HepG2 (cell line): ENCODE measurements around the gene CNNM4. TPM values are rescaled to one million over a fixed set of nuclear protein-coding genes. Genes with fewer than 3 reads are reported as not detected.
A peak's percentile ranks its signal among the peaks of the same experiment; 100 is the strongest.

Source experiments
- ATAC-seq: fragments of 200-7000 bp; cut with Tn5 transposase; 3 replicates; pipeline ENCODE4 v1.9.1; 2020; ENCODE audit warnings: mild to moderate bottlenecking, moderate library complexity
- Bru-seq: library from RNA; stranded (reverse); fragments of 400-500 nt; gene quantifications from one replicate; lab custom pipeline; 2021; lab: Mats Ljungman, UMichigan
- BruChase-seq, 2 experiments: library from RNA; stranded (reverse); fragments of 400-500 nt; gene quantifications; one replicate each; lab custom pipeline; 2021; lab: Mats Ljungman, UMichigan
- BruUV-seq: library from RNA; stranded (reverse); fragments of 400-500 nt; replicated peaks from 2 replicates; lab custom pipeline; 2021; lab: Mats Ljungman, UMichigan
- CTCF ChIA-PET: fragments of 300-600 bp; formaldehyde crosslinking; extraction: SDS; loops from one replicate; lab custom pipeline; 2021; ENCODE audit warnings: low total read pairs, inconsistent platforms, low intra/inter-chr PET ratio; lab: Yijun Ruan, JAX
- POLR2A ChIA-PET: fragments of 350-600 bp; sonication (Branson Sonifier 250); formaldehyde crosslinking; loops from one replicate; lab custom pipeline; 2020; ENCODE audit warnings: antibody characterized with exemption, inconsistent platforms; lab: Yijun Ruan, JAX
- DNase-seq: peaks from one replicate; pipeline ENCODE4 v3.0.0-alpha.2; 2015; ENCODE audit warnings: low spot score
- FAIRE-seq: peaks from 3 replicates; lab custom pipeline; 2011; peaks lifted over from hg19 to GRCh38; lab: Jason Lieb, UNC
- H2AFZ ChIP-seq: one replicate; pipeline ENCODE4 v1.6.1; 2011; ENCODE audit warnings: low read length, inconsistent platforms
- H3K27ac ChIP-seq: fragments of 300-600 bp; 3 replicates; pipeline ENCODE4 v1.8.0; 2011; ENCODE audit warnings: mixed run types, mild to moderate bottlenecking, mixed read lengths, low read length, inconsistent platforms; ENCODE audit not compliant: insufficient read depth; ENCODE audit errors: extremely low read length
- H3K27me3 ChIP-seq, 2 experiments: fragments of 200-600 bp in 1 of 2; 2 replicates in 1 of 2; 3 replicates in 1 of 2; pipeline versions ENCODE4 v1.6.0 to v1.8.0; 2011; ENCODE audit warnings: low read length in 2 of 2, mild to moderate bottlenecking in 2 of 2, moderate library complexity in 2 of 2, inconsistent platforms in 1 of 2; ENCODE audit not compliant: insufficient read depth in 2 of 2, control insufficient read depth in 1 of 2
- H3K36me3 ChIP-seq, 2 experiments: fragments of 200-600 bp in 1 of 2; replicated peaks in 1 of 2; 2 replicates in 1 of 2; 3 replicates in 1 of 2; pipeline versions ENCODE4 v1.5.1 to v1.8.0; 2011; ENCODE audit warnings: low read length in 2 of 2, inconsistent platforms in 1 of 2; ENCODE audit not compliant: insufficient read depth in 2 of 2, control insufficient read depth in 1 of 2
- H3K4me1 ChIP-seq: 2 replicates; pipeline ENCODE4 v1.5.1; 2012; ENCODE audit warnings: low read length, inconsistent platforms; ENCODE audit not compliant: insufficient read depth
- H3K4me2 ChIP-seq: 2 replicates; pipeline ENCODE4 v1.6.0; 2011; ENCODE audit warnings: low read depth, low read length, inconsistent platforms
- H3K4me3 ChIP-seq, 3 experiments: fragments of 200-600 bp in 1 of 3; sonication (generic), shearing (Covaris generic) in 1 of 3; replicated peaks in 1 of 3; 2 replicates each; pipeline ENCODE4 v1.5.1; 2011 to 2016; ENCODE audit warnings: low read length in 3 of 3, inconsistent platforms in 2 of 3, low read depth in 2 of 3, mild to moderate bottlenecking in 2 of 3, control low read depth in 1 of 3, mixed read lengths in 1 of 3; ENCODE audit not compliant: insufficient read depth in 1 of 3
- H3K79me2 ChIP-seq: one replicate; pipeline ENCODE4 v1.6.1; 2011; ENCODE audit warnings: low read length, inconsistent platforms; ENCODE audit not compliant: insufficient read depth
- H3K9ac ChIP-seq: 2 replicates; pipeline ENCODE4 v1.6.0; 2011; ENCODE audit warnings: mild to moderate bottlenecking, low read depth, low read length, inconsistent platforms; ENCODE audit not compliant: insufficient read depth
- H3K9me3 ChIP-seq: 2 replicates; pipeline ENCODE4 v1.5.1; 2012; ENCODE audit warnings: mild to moderate bottlenecking, low read length
- H4K20me1 ChIP-seq: 2 replicates; pipeline ENCODE4 v1.6.0; 2011; ENCODE audit warnings: inconsistent platforms, mild to moderate bottlenecking, low read length, moderate library complexity; ENCODE audit not compliant: insufficient read depth
- EED ChIP-seq: sonication (generic); formaldehyde crosslinking; IDR thresholded peaks from 2 replicates; pipeline ENCODE4 v1.5.0; 2020; ENCODE audit warnings: mild to moderate bottlenecking, missing genetic modification reagents
- HES4 ChIP-seq: sonication (generic); formaldehyde crosslinking; IDR thresholded peaks from 2 replicates; pipeline ENCODE4 v1.9.0; 2021; ENCODE audit warnings: mild to moderate bottlenecking, missing genetic modification reagents, borderline replicate concordance
- KDM3A ChIP-seq: IDR thresholded peaks from 2 replicates; pipeline ENCODE4 v1.6.1; 2018; ENCODE audit warnings: low read depth, missing compliant biosample characterization
- KDM6A ChIP-seq: IDR thresholded peaks from 2 replicates; pipeline ENCODE4 v1.6.1; 2016; ENCODE audit warnings: low read depth
- MAZ ChIP-seq, 2 experiments: sonication (generic) in 1 of 2; formaldehyde crosslinking in 1 of 2; IDR thresholded peaks; 2 replicates each; pipeline versions ENCODE4 v1.5.0 to v1.6.1; 2012 to 2020; ENCODE audit warnings: low read depth in 2 of 2, mild to moderate bottlenecking in 2 of 2, borderline replicate concordance in 1 of 2, improper control_type of control experiment in 1 of 2, low read length in 1 of 2, missing genetic modification reagents in 1 of 2, moderate library complexity in 1 of 2
- MEF2D ChIP-seq: sonication (generic); formaldehyde crosslinking; IDR thresholded peaks from 2 replicates; pipeline ENCODE4 v1.5.1; 2020; ENCODE audit warnings: mild to moderate bottlenecking, missing genetic modification reagents
- SETDB1 ChIP-seq: sonication (generic); formaldehyde crosslinking; IDR thresholded peaks from 2 replicates; pipeline ENCODE4 v1.5.1; 2020; ENCODE audit warnings: missing genetic modification reagents, mild to moderate bottlenecking, borderline replicate concordance
- SNAPC4 ChIP-seq: sonication (generic); formaldehyde crosslinking; IDR thresholded peaks from 2 replicates; pipeline ENCODE4 v1.4.0; 2020; ENCODE audit warnings: mild to moderate bottlenecking, missing genetic modification reagents
- ZNF44 ChIP-seq: sonication (generic); formaldehyde crosslinking; IDR thresholded peaks from 2 replicates; pipeline ENCODE4 v1.5.1; 2020; ENCODE audit warnings: mild to moderate bottlenecking, missing genetic modification reagents
- ZNF441 ChIP-seq: sonication (generic); formaldehyde crosslinking; IDR thresholded peaks from 2 replicates; pipeline ENCODE4 v1.7.0; 2021; ENCODE audit warnings: missing genetic modification reagents, borderline replicate concordance
- ZNF468 ChIP-seq: sonication (generic); formaldehyde crosslinking; IDR thresholded peaks from 2 replicates; pipeline ENCODE4 v1.8.0; 2022; ENCODE audit warnings: mild to moderate bottlenecking, moderate library complexity, missing genetic modification reagents
- WGBS: methylation state at CpG from one replicate; pipeline ENCODE4 v1.1.6; 2017; ENCODE audit warnings: low lambda C conversion rate; 5-methylcytosine and 5-hydroxymethylcytosine counted together
- in situ Hi-C: cut with HindIII; loops from 2 replicates; pipeline ENCODE4 v1.10.0; 2017; ENCODE audit warnings: low pct_unique_long_range_greater_than_20kb; ENCODE audit not compliant: extremely low pct_ligation_motif_present
- intact Hi-C: fragments of 100-400 bp; cut with micrococcal nuclease; formaldehyde crosslinking; loops from one replicate; pipeline ENCODE4 v1.10.0; 2022; ENCODE audit not compliant: unreplicated experiment
- long read RNA-seq, 2 experiments: library from RNA in 1 of 2; library from polyadenylated mRNA in 1 of 2; stranded (forward) in 1 of 2; unstranded in 1 of 2; transcript quantifications; one replicate each; pipeline ENCODE4 v2.0.0, GENCODE V29; 2019 to 2022
- polyA minus RNA-seq, 3 experiments: library from RNA; depleted of rRNA, polyadenylated mRNA; stranded (reverse); fragments of >200 nt; gene quantifications; 2 replicates each; pipeline ENCODE4 v1.2.3, GENCODE V29; 2011; ENCODE audit warnings: low replicate concordance in 1 of 3
- polyA plus RNA-seq, 8 experiments: library from polyadenylated mRNA; depleted of rRNA in 3 of 8; stranded (reverse) in 7 of 8; unstranded in 1 of 8; fragments of >200 nt; fragmentation: Illumina TruSeq in 4 of 8; extraction: Trizol in 4 of 8; gene quantifications; 2 replicates each; pipeline versions ENCODE4 v1.2.1 to v1.2.3, GENCODE V29; 2011 to 2016; ENCODE audit warnings: low read depth in 4 of 8, missing spikeins in 1 of 8, mixed read lengths in 1 of 8; ENCODE audit not compliant: insufficient read depth in 1 of 8
- total RNA-seq, 5 experiments: library from RNA; depleted of rRNA; stranded (reverse); fragments of >200 nt; fragmentation: Illumina TruSeq; extraction: Trizol; gene quantifications; 2 replicates each; pipeline ENCODE4 v1.2.3, GENCODE V29; 2016; ENCODE audit warnings: low read depth in 1 of 5

The CNNM4 gene
- total RNA-seq (2016; rRNA removed; fragmentation: Illumina TruSeq; extraction: Trizol) (3.0 and 5.9 TPM in 2 replicates), polyA plus RNA-seq (2011; rRNA removed) (8.4 and 9.8 TPM in 2 replicates), polyA minus RNA-seq (2011; rRNA and poly(A)+ RNA removed; ENCODE audit: low replicate concordance) (13.7 and 29.0 TPM in 2 replicates), Bru-seq, nascent RNA (percentile 49 among the genes with signal in this experiment), BruChase-seq, experiment 1, labeled RNA remaining after a 6-hour chase (percentile 65 among the genes with signal in this experiment), BruChase-seq, experiment 2, labeled RNA remaining after a 2-hour chase (percentile 52 among the genes with signal in this experiment)
- total RNA-seq (2016; cell fraction: cytosol; rRNA removed; fragmentation: Illumina TruSeq; extraction: Trizol; ENCODE audit: low read depth): 1.1 and 2.4 TPM in 2 replicates
- 2.3 and 6.5 TPM in 2 replicates for total RNA-seq (2016; cell fraction: insoluble cytoplasmic fraction; rRNA removed; fragmentation: Illumina TruSeq; extraction: Trizol)
- total RNA-seq (2016; cell fraction: membrane; rRNA removed; fragmentation: Illumina TruSeq; extraction: Trizol): 2.0 and 2.2 TPM in 2 replicates
- 6.5 and 8.1 TPM in 2 replicates for total RNA-seq (2016; cell fraction: nucleus; rRNA removed; fragmentation: Illumina TruSeq; extraction: Trizol)
- polyA plus RNA-seq (2011; cell fraction: cytosol; rRNA removed): 8.0 and 8.1 TPM in 2 replicates
- 9.1 and 9.4 TPM in 2 replicates for polyA plus RNA-seq (2011; cell fraction: nucleus; rRNA removed)
- polyA plus RNA-seq (2012): 7.9 and 10.3 TPM in 2 replicates
- 0.29 and 0.40 TPM in 2 replicates for polyA plus RNA-seq (2016; cell fraction: cytosol; fragmentation: Illumina TruSeq; extraction: Trizol; ENCODE audit: low read depth)
- 2.5 and 3.5 TPM in 2 replicates for polyA plus RNA-seq (2016; cell fraction: insoluble cytoplasmic fraction; fragmentation: Illumina TruSeq; extraction: Trizol; ENCODE audit: low read depth)
- 0.74 and 1.2 TPM in 2 replicates for polyA plus RNA-seq (2016; cell fraction: membrane; fragmentation: Illumina TruSeq; extraction: Trizol; ENCODE audit: low read depth)
- polyA plus RNA-seq (2016; cell fraction: nucleus; fragmentation: Illumina TruSeq; extraction: Trizol; ENCODE audit: insufficient read depth, low read depth): 11.8 and 13.7 TPM in 2 replicates
- polyA minus RNA-seq (2011; cell fraction: cytosol; rRNA and poly(A)+ RNA removed): 9.9 and 11.2 TPM in 2 replicates
- polyA minus RNA-seq (2011; cell fraction: nucleus; rRNA and poly(A)+ RNA removed): 5.8 and 8.3 TPM in 2 replicates
- long read RNA-seq, experiment 1, partial matches to known transcripts: 2 of 2 reads
- long read RNA-seq, experiment 1, other reads (novel, unspliced or antisense): 0 of 2 reads
- long read RNA-seq, experiment 2, full-length matches to known transcripts: 11 of 24 reads
- long read RNA-seq, experiment 2, partial matches to known transcripts: 10 of 24 reads
- long read RNA-seq, experiment 2, other reads (novel, unspliced or antisense): 3 of 24 reads

- Histone ChIP-seq H4K20me1 (no peaks in the 10 kb centered on the region; the same call in 1 of the 2 replicates), H3K9me3 (no peaks in the 10 kb centered on the region), H3K79me2 (peaks cover 22% of the 10 kb centered on the region), H3K4me1 (peaks cover 65% of the 10 kb centered on the region), H3K9ac (peak within 1 kb of the TSS; percentile 84), H2AFZ (peak within 1 kb of the TSS; percentile 86), H3K36me3 (no peaks in the 10 kb centered on the region), H3K4me2 (peak within 1 kb of the TSS; percentile 100), H3K27ac (peak within 1 kb of the TSS; percentile 39), H3K4me3 (peak within 1 kb of the TSS; percentile 59 to 94 (median 77)), H3K27me3 (peaks cover 3 to 14% of the 10 kb centered on the region in 2 experiments; a peak in 3 of 5 replicates)
- 13% methylated on average over 18 of the region's 62 CpGs for WGBS
- ChIA-PET CTCF (interaction anchor here (0.9 to 1.0 kb wide), 2 partner anchors 156 to 210 kb away, joined by 3 read pairs; no protein-coding TSS in a partner anchor), POLR2A (interaction anchor here (0.9 to 2.7 kb wide), 18 partner anchors 9 to 228 kb away, joined by 3 to 11 read pairs (median 4); partner anchors contain the start of genes ANKRD39, CNNM3 and LMAN2L)
- in situ Hi-C loops (no loop called here), intact Hi-C loops (loop anchor here (5.0 to 10.0 kb wide), 5 partner anchors 57 to 223 kb away; partner anchors contain the start of genes ARID5A and CNNM3)
- no TSS peak for BruUV-seq
- FAIRE-seq: no peak
- ATAC-seq: peak; percentile 75
- DNase-seq: peak; percentile 88
- no peak for TF ChIP-seq ZNF468
- TF ChIP-seq ZNF441 (CRISPR knock-in tag): peak; percentile 24; the same call in 1 of the 2 replicates
- TF ChIP-seq MEF2D: no peak
- TF ChIP-seq HES4 (CRISPR knock-in tag): no peak
- TF ChIP-seq SETDB1 (CRISPR knock-in tag): no peak
- TF ChIP-seq ZNF44 (CRISPR knock-in tag): no peak
- 0 out of 2 replicates have a peak, but pooled peaks have one; percentile 63 for TF ChIP-seq EED (CRISPR knock-in tag)
- no peak for TF ChIP-seq KDM6A (CRISPR knock-in tag)
- no peak for TF ChIP-seq KDM3A (CRISPR knock-in tag)
- no peak for TF ChIP-seq SNAPC4 (CRISPR knock-in tag)
- TF ChIP-seq MAZ (IDR thresholded peaks at IDR 0.05; ENCODE audit: borderline replicate concordance, low read depth, low read length): no peak; the same call in 1 of the 2 replicates
- TF ChIP-seq MAZ (CRISPR knock-in tag; IDR thresholded peaks at IDR 0.05; ENCODE audit: low read depth): peak; percentile 88
These were observed at the start of gene CNNM4 for GRCh38 chr2:96760036-96760985. Gene CNNM4 (plus strand): TSS chr2:96760902. CDS start chr2:96761000, 98 bp downstream.
